GM18505 (cell line): Measurements from ENCODE around the gene DIP2C.
"Not testable (repeated sequence)": the region's sequence is repeated elsewhere in the genome, so short reads cannot be mapped to it uniquely, and the experiment has no call there.

Source experiments
- ATAC-seq: cut with Tn5 transposase; IDR thresholded peaks from one replicate; pipeline ENCODE4 v1.9.1; 2021; ENCODE audit not compliant: unreplicated experiment
- POLR2A ChIP-seq: IDR thresholded peaks from 4 replicates; pipeline ENCODE4 v1.6.1; 2011; ENCODE audit warnings: borderline replicate concordance; ENCODE audit not compliant: insufficient read depth, insufficient read length; ENCODE audit errors: extremely low read depth

The DIP2C gene

DNA sequence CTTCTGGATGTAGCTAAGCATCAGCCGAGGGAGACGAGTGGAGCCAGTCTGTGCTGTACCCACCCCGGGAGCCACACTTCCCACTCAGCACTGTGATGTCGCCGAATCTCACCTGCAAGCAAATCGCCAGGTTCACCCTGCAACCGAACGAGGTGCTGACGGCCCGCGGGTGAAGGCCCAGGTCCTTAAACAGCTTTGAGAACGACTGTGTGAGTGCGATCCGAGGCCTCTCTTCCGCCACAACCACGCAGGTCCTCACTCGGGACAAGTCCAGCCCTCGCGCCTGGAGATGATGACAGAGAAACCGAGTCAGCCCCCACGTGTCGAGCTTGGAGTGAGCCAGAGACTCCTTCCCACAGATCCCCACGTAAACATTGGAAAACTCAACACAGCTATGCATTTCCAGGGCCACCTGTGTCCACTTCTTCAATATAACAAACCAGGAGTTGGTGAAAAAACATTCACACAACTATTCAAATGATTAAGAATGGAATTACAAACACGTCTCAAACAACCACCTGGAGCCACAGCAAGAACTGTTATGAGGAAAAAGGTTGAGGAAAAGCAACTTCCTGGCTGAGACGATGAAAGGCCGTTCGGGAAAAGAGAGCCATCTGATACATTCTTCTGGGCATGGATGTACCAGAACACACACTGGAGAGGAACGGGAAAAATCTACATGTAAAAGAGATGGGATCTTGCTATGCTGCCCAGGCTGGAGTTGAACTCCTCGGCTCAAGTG lies 362.4 kb downstream of the DIP2C start:
- ATAC-seq = no peak
- no peak for TF ChIP-seq POLR2A

- no peak for TF ChIP-seq POLR2A
- ATAC-seq = no peak
These were observed 363.1 kb downstream of the DIP2C start for GRCh38 chr10:326350-326749.

DNA sequence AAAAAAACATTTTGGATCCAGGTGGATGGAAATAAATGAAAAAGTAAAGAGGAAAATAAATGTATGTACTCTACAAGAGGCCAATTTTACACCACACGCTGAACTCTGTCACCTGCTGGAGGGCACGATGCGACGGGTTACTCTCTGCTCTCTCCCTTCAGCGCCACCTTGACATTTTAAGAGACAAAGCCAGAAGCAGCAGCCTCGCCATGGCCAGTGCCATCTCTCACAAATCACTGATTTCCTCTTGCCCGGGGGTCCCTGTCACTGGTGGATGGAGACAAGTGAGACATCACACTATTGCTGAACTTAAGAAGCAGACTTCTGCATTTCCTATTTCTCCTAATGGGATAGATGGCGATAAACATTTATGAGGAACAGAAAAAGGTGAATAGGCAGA lies 364.2 kb downstream of the DIP2C start:
- no peak for ATAC-seq
- TF ChIP-seq POLR2A = no peak

DNA sequence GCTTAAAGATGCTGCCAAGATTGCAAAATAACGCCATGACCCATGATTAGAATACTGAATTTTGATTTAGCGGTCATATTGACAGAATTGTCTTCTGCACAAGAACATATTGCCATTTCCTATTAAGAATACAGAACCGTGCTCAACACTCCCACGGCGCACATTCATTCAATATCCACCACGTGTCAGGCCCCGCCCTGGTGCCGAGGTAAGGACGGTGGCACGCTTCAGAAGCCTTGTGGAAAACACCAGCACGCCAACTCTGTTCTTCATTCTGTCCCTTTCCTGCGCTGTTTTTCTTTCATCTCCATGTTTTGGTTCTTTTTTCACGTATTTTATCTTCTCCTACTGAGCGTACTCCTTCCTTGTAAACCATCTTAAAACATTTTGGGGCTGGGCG lies 364.9 kb downstream of the DIP2C start:
- no peak for TF ChIP-seq POLR2A
- ATAC-seq = no peak

DNA sequence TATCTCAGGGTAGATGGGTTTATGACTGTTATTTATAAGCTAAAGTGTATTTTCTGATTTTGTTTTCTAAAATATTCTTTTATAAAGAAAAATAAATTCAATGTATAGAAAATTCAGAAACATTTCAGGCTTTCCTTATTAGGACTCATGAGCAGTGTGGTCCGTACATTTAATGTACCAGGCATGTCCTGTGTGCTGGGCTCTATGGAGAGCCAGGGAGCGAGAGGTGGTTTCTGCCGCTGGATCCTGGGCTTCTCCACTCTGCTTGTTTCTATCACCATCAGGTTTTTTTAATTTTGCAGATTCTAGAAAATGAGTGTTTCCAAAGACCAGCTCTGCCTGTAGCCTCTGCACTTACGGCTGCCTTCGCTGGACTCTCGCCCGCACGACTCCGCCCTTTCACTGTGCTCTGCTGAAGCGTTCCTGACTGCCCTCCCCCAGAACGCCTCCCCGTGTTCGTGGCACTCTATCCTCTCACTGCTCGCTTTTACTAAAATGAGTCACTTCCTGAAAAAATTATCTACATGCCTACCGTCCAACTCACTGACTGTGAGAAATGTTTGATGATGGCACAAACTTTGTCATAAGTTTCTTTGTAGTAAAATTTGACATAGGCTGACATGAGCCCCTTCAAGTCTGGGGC lies 365.7 kb downstream of the DIP2C start:
- ATAC-seq = peak; percentile 98
- no peak for TF ChIP-seq POLR2A

- not testable (repeated sequence) for ATAC-seq
These were observed 366.4 kb downstream of the DIP2C start for GRCh38 chr10:323046-323445.

GRCh38 chr10:320771-321170 lies 368.7 kb downstream of the DIP2C start:
- no peak for TF ChIP-seq POLR2A

DNA sequence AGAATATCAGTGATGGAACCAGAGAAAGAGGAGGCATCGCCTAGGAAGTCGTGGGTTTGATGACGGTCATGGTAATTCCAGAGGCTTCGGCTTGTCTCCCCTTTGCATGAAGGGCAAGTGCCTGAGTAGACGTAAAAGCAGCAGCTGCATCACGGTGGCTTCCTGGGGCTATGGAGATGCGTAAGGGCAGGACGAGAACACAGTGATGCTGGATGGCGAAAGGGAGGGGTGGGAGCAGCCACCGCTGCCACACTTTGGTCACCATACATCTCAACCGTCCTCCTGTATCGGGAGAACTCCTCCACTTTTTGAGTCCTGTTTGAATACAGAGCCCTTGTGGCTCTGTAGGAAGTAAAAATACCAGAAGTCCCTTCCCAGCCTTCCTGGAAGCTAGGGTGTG lies 371.5 kb downstream of the DIP2C start:
- ATAC-seq = no peak
- no peak for TF ChIP-seq POLR2A

More at GRCh38 chr10:320771-321170, 368.7 kb downstream of the DIP2C start:
- ATAC-seq = no peak

GRCh38 chr10:317271-317769 lies 372.1 kb downstream of the DIP2C start:
- peak; percentile 97 for ATAC-seq
- TF ChIP-seq POLR2A = no peak

DNA sequence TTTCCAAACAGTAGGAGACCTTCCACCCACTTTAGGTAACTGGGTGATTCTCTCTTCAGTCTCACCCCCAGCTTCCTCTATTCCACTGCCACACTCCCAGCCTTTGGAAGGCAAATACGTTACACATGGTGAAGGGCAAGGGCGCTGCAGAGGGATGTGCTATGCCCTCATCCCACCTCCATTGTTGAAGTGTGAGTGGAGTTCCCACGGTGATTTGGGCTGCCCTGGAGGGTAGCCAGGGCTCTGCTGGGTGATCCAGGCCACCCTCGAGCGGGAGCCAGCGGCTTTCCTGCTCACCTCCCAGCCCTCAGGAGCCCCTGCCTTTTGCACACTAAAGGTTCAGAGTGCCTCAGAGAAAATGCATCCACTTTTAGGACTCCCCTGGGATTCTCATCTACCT lies 373.1 kb downstream of the DIP2C start:
- TF ChIP-seq POLR2A = no peak
- no peak for ATAC-seq

DNA sequence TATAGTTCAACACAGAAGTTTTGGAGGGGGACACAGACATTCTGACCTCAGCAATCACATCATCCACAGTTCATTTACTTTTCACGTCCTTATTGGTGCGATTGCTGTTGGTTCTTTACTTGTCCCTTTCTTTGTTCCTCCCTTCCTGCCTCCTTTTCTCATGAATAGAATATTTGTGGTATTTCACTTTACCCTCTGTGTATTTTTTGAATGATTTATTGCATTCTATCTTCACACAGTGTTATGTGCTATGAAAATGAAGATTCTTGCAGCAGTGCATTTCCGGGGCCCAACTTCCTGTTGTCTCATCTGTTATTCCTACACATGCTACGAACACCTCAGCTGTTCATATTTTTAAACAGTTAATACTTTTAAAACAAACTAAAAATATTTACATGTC lies 374.6 kb downstream of the DIP2C start:
- no peak for ATAC-seq

GRCh38 chr10:314381-314780 lies 375.1 kb downstream of the DIP2C start:
- no peak for ATAC-seq
- TF ChIP-seq POLR2A = no peak

More for the DNA sequence above, 374.6 kb downstream of the DIP2C start:
- no peak for TF ChIP-seq POLR2A

DNA sequence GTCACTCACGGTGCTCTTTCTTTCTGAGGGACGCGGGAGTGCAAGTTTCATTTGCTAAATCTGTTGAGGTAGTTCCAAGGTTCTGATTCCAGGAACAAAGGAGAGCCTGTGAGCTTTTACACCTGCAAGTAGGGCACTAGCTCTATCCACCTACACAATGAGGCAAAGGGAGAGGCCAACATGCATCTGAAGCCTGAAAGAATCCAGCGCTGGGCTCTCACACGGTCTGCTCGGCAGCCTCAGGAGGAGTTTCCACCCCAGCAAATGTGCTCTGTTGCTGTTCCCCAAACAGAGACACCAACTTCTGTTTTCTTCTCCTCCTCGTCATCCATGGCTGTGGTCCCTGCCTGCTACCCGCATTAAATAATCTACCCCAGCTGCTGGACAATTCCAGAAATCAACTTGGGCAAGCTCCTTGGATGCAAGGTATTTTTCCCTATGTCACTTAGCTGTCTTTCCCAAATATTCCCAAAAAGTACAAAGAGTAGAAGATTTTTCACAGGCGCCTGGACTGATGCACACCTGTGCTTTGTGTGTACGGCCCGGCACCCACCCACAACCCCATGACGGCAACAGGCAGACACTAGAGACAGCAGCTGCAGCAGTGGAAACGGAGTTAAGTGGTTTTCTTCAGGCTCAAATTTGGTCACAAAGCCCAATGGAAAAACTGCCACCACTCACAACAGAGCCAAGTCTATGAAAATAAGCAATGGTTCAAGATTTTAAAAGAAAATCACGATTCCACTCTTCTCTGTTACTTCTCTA lies 377.4 kb downstream of the DIP2C start:
- ATAC-seq = no peak
- no peak for TF ChIP-seq POLR2A
